Stimulated activated naive CD8-positive, alpha-beta T cell treated with anti-CD3 and anti-CD28 coated beads, Interleukin-15, Interleukin-2, amounts not matched to agents 100 ng/mL and 50 ng/mL, for 24 hours (primary cell): ENCODE results near the gene TRIM68.
A peak's percentile ranks its signal among the peaks of the same experiment; 100 is the strongest.

Source experiments
- H3K27ac Mint-ChIP-seq: one replicate; pipeline ENCODE4 v1.8.0; 2021; ENCODE audit warnings: mild to moderate bottlenecking, mixed read lengths
- H3K27me3 Mint-ChIP-seq: one replicate; pipeline ENCODE4 v1.8.0; 2021; ENCODE audit warnings: mixed read lengths
- H3K36me3 Mint-ChIP-seq: one replicate; pipeline ENCODE4 v1.8.0; 2021; ENCODE audit warnings: low read depth, mixed read lengths
- H3K4me1 Mint-ChIP-seq: one replicate; pipeline ENCODE4 v1.8.0; 2021; ENCODE audit warnings: low read depth, mixed read lengths
- H3K4me3 Mint-ChIP-seq: one replicate; pipeline ENCODE4 v1.8.0; 2021; ENCODE audit warnings: mild to moderate bottlenecking, mixed read lengths
- H3K9me3 Mint-ChIP-seq: one replicate; pipeline ENCODE4 v1.8.0; 2021; ENCODE audit warnings: mixed read lengths

The TRIM68 gene, protein sequence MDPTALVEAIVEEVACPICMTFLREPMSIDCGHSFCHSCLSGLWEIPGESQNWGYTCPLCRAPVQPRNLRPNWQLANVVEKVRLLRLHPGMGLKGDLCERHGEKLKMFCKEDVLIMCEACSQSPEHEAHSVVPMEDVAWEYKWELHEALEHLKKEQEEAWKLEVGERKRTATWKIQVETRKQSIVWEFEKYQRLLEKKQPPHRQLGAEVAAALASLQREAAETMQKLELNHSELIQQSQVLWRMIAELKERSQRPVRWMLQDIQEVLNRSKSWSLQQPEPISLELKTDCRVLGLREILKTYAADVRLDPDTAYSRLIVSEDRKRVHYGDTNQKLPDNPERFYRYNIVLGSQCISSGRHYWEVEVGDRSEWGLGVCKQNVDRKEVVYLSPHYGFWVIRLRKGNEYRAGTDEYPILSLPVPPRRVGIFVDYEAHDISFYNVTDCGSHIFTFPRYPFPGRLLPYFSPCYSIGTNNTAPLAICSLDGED

DNA sequence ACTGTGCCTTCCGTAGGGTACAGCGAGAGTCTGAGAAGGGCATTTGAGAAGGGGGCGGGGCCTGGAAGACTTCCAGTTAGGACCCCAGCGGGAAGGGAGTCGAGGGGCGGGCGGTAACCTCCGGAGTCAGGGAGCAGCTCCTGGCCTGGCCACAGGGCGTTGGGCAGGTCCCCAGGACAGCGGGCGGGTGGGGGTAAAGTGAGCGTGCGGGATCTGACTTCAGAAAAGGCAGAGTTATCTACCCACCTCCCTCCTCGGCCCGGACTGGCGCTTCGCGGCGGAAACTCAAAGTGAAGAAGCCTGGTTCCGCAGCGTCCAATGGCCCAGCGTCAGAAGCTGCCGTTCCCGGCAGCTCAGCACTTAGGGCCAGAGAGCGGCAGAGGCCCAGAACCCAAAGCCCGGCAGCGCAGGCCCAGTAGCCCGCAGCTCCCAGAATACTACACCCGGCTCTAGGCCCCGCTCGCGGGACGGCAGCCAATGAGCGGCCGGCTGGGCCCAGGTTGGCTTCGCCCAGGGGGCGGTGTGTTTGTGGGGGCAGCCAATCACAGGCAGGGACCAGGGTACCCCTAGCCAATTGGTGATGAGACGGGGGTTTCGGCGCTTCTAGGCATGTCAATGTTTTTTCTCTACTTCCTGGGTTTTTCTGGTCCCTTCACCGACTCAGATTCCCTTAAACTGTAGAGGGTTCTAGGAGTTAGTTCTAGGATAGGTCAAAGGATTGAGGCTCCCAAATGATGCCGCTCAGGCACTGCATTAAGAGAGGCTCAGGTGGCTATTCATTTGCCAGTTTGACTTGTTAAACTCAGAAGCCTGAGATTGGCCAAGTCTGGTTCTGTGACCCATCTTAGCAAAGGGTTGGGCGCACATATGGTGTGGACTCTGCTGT is at the start of gene TRIM68:
Gene TRIM68 (minus strand): TSS at position 451 of the 886 bp plus-strand sequence. CDS start 2,727 bp downstream, outside the sequence.
- Mint-ChIP-seq H3K9me3 (peaks cover 4% of the 10 kb centered on the region), H3K27ac (peak within 1 kb of the TSS; percentile 89), H3K4me1 (peaks cover 47% of the 10 kb centered on the region), H3K36me3 (peaks cover 8% of the 10 kb centered on the region), H3K27me3 (no peaks in the 10 kb centered on the region), H3K4me3 (peak within 1 kb of the TSS; percentile 88)

GRCh38 chr11:4654635-4655369 is 46.8 kb upstream of the TRIM68 start:
- Mint-ChIP-seq H3K27ac (no peak overlapping the region), H3K27me3 (peaks cover 11% of the 10 kb centered on the region), H3K4me3 (no peak overlapping the region), H3K36me3 (no peaks in the 10 kb centered on the region), H3K9me3 (no peaks in the 10 kb centered on the region), H3K4me1 (no peaks in the 10 kb centered on the region)

DNA sequence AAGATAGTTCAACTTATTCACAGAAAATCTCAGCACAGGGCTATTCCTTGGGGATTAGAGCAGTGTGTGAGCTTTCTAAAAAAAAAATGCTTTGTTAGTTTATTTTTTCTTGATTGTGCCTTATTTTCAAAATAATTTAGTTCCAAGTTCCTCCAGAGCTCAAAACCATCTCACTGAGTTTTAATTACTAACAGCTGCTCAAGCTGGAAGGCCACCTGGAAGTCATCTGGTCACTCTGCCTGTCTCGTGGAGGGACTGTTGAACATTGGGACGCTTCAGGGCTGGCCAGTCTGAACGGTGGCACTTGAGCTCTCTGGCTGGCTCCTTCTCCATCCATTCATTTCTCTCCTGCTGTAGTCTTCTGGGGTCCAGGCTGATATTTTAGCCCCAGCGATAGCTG is 39.7 kb upstream of the TRIM68 start:
- Mint-ChIP-seq H3K4me3 (no peak overlapping the region), H3K4me1 (no peaks in the 10 kb centered on the region), H3K27ac (no peak overlapping the region), H3K36me3 (no peaks in the 10 kb centered on the region), H3K27me3 (peaks cover 11% of the 10 kb centered on the region), H3K9me3 (no peaks in the 10 kb centered on the region)

DNA sequence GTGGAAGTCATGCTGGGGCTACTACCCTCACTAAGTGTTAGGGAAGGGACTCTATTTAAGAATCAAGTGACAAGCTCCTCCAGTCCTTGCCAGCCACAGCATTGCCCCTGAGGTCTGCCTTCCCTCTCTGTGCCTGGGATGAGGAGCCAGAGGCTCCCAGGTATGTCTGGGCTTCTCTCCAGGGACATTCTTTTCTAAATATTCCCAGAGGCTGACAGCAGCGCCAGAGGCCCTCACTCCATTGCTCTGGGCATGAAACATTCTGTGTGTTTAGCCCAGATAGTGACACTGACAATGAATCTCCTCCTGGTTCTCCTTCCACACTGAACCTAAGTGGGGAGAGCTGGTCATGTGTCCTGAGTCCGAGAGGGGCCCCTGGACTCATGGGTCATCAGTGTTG is 37.9 kb upstream of the TRIM68 start:
- peaks cover 14% of the 10 kb centered on the region for H3K27me3 Mint-ChIP-seq
- H3K27ac Mint-ChIP-seq: no peak overlapping the region
- no peaks in the 10 kb centered on the region for H3K4me1 Mint-ChIP-seq
- H3K4me3 Mint-ChIP-seq: no peak overlapping the region
- H3K9me3 Mint-ChIP-seq: no peaks in the 10 kb centered on the region
- no peaks in the 10 kb centered on the region for H3K36me3 Mint-ChIP-seq

- Mint-ChIP-seq H3K27ac (no peak overlapping the region), H3K4me3 (no peak overlapping the region), H3K27me3 (peaks cover 14% of the 10 kb centered on the region), H3K9me3 (no peaks in the 10 kb centered on the region), H3K36me3 (no peaks in the 10 kb centered on the region), H3K4me1 (no peaks in the 10 kb centered on the region)
Measured at GRCh38 chr11:4644233-4644632, 36.2 kb upstream of the TRIM68 start.

GRCh38 chr11:4643682-4644081 is 35.7 kb upstream of the TRIM68 start, which contains the start of gene OR51E1:
Gene OR51E1 (plus strand): TSS chr11:4643982. CDS start chr11:4652527, 8,545 bp downstream.
- peaks cover 14% of the 10 kb centered on the region for H3K27me3 Mint-ChIP-seq
- no peak within 1 kb of the TSS for H3K27ac Mint-ChIP-seq
- no peak within 1 kb of the TSS for H3K4me3 Mint-ChIP-seq
- no peaks in the 10 kb centered on the region for H3K4me1 Mint-ChIP-seq
- H3K9me3 Mint-ChIP-seq: no peaks in the 10 kb centered on the region
- H3K36me3 Mint-ChIP-seq: no peaks in the 10 kb centered on the region

- H3K27ac Mint-ChIP-seq: no peak overlapping the region
- no peaks in the 10 kb centered on the region for H3K9me3 Mint-ChIP-seq
- H3K4me3 Mint-ChIP-seq: no peak overlapping the region
- no peaks in the 10 kb centered on the region for H3K4me1 Mint-ChIP-seq
- H3K36me3 Mint-ChIP-seq: no peaks in the 10 kb centered on the region
- H3K27me3 Mint-ChIP-seq: peaks cover 10% of the 10 kb centered on the region
Measured at GRCh38 chr11:4643076-4643475, 35.0 kb upstream of the TRIM68 start.

DNA sequence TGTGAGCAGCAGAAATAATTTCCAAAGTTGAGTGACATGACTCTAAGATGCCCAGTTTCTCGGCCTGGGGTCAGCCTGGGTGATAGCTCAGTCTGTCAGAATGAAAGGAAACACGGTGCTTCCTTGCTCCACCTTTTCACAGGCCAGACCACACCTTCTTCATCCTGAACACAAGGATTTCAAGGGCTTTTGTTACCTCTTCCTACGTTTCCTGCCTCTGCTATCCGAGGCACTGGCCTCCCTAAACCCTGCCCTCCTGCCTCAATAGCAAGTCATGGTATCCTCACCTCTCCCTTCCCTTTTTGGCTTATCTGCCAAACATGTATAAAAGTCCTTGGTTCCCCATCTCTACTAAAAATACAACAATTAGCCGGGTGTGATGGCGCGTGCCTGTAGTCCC is 34.0 kb upstream of the TRIM68 start:
- peaks cover 9% of the 10 kb centered on the region for H3K27me3 Mint-ChIP-seq
- no peaks in the 10 kb centered on the region for H3K9me3 Mint-ChIP-seq
- no peaks in the 10 kb centered on the region for H3K4me1 Mint-ChIP-seq
- no peak overlapping the region for H3K27ac Mint-ChIP-seq
- no peak overlapping the region for H3K4me3 Mint-ChIP-seq
- H3K36me3 Mint-ChIP-seq: no peaks in the 10 kb centered on the region

GRCh38 chr11:4641501-4641900 is 33.5 kb upstream of the TRIM68 start:
- peaks cover 9% of the 10 kb centered on the region for H3K27me3 Mint-ChIP-seq
- H3K36me3 Mint-ChIP-seq: no peaks in the 10 kb centered on the region
- no peak overlapping the region for H3K27ac Mint-ChIP-seq
- H3K4me1 Mint-ChIP-seq: no peaks in the 10 kb centered on the region
- H3K4me3 Mint-ChIP-seq: no peak overlapping the region
- no peaks in the 10 kb centered on the region for H3K9me3 Mint-ChIP-seq

DNA sequence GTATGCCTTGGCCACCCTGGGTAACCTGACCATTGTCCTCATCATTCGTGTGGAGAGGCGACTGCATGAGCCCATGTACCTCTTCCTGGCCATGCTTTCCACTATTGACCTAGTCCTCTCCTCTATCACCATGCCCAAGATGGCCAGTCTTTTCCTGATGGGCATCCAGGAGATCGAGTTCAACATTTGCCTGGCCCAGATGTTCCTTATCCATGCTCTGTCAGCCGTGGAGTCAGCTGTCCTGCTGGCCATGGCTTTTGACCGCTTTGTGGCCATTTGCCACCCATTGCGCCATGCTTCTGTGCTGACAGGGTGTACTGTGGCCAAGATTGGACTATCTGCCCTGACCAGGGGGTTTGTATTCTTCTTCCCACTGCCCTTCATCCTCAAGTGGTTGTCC is 31.9 kb upstream of the TRIM68 start:
- Mint-ChIP-seq H3K9me3 (no peaks in the 10 kb centered on the region), H3K36me3 (no peaks in the 10 kb centered on the region), H3K27me3 (peaks cover 7% of the 10 kb centered on the region), H3K4me1 (no peaks in the 10 kb centered on the region), H3K4me3 (no peak overlapping the region), H3K27ac (no peak overlapping the region)

GRCh38 chr11:4637662-4638047 is 29.6 kb upstream of the TRIM68 start:
- H3K4me3 Mint-ChIP-seq: no peak overlapping the region
- no peaks in the 10 kb centered on the region for H3K36me3 Mint-ChIP-seq
- H3K27me3 Mint-ChIP-seq: peaks cover 2% of the 10 kb centered on the region
- no peak overlapping the region for H3K27ac Mint-ChIP-seq
- no peaks in the 10 kb centered on the region for H3K4me1 Mint-ChIP-seq
- no peaks in the 10 kb centered on the region for H3K9me3 Mint-ChIP-seq

GRCh38 chr11:4636962-4637661 is 29.1 kb upstream of the TRIM68 start, which contains the start of gene OR51D1:
Gene OR51D1 (plus strand): TSS chr11:4637477. CDS start chr11:4639791, 2,314 bp downstream.
- Mint-ChIP-seq H3K4me3 (no peak within 1 kb of the TSS), H3K4me1 (no peaks in the 10 kb centered on the region), H3K36me3 (no peaks in the 10 kb centered on the region), H3K27ac (no peak within 1 kb of the TSS), H3K9me3 (no peaks in the 10 kb centered on the region), H3K27me3 (peaks cover 1% of the 10 kb centered on the region)

- Mint-ChIP-seq H3K36me3 (no peaks in the 10 kb centered on the region), H3K4me3 (no peak overlapping the region), H3K9me3 (no peaks in the 10 kb centered on the region), H3K4me1 (no peaks in the 10 kb centered on the region), H3K27ac (no peak overlapping the region), H3K27me3 (peaks cover 5% of the 10 kb centered on the region)
Measured at GRCh38 chr11:4636136-4636535, 28.1 kb upstream of the TRIM68 start.
